Measurements from ENCODE around the gene RAPSN.
A peak's percentile ranks its signal among the peaks of the same experiment; 100 is the strongest.

Gene RAPSN

DNA sequence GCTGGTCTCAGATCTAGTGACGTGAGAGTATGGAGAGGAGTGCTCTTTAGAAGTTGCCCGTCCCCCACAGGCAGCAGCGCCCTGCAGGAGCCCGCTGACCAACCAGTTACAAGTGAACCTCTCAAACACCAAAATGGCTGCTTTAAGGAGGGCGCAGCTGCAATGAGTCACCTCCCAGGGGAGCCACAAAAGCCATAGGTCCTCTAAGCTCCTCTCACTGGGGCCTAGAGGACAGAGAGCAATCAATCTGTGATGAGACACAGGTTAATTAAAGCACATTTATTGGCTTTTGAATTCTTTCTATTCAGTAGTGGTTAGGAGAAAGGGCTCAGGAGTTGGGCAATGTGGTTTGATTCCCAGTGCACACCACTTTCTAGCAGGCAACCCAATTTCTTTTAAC, 15.5 kb upstream of the RAPSN start:
- peak; percentile 26 for DNase-seq (ENCODE audit: low spot score)

DNA sequence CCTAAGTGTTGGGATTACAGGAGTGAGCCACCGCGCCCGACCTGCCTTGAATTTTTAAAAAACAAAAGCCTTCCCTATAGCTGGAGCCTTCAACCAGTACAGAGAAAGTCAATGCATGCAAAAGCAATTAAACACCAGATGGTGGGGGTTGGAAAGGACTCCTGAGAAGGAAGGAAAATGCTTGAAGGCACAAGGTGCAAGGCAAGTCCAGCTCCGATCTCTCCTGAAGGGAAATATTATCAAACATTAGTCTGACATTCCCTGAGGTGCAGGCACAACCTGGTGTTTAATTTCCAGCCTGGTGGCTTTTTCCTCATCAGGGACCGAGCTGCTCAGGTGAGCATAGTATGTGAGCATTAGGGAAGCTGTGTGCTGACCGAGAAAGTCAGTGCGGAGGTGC, 12.9 kb upstream of the RAPSN start:
- no peak for DNase-seq (ENCODE audit: low spot score)

- DNase-seq (ENCODE audit: low spot score) = no peak
These were observed 11.8 kb upstream of the RAPSN start for GRCh38 chr11:47460571-47461235.

GRCh38 chr11:47454258-47454671, 5.3 kb upstream of the RAPSN start:
- peak; percentile 91 for DNase-seq (ENCODE audit: low spot score)

GRCh38 chr11:47453365-47453764, 4.4 kb upstream of the RAPSN start:
- DNase-seq (ENCODE audit: low spot score) = peak; percentile 47

- no peak for DNase-seq (ENCODE audit: low spot score)
These were observed 3.1 kb upstream of the RAPSN start for GRCh38 chr11:47451990-47452389.

GRCh38 chr11:47451436-47451835, 2.5 kb upstream of the RAPSN start:
- DNase-seq (ENCODE audit: low spot score) = no peak

GRCh38 chr11:47449541-47449940, 605 bp upstream of the RAPSN start:
- no peak for DNase-seq (ENCODE audit: low spot score)

DNA sequence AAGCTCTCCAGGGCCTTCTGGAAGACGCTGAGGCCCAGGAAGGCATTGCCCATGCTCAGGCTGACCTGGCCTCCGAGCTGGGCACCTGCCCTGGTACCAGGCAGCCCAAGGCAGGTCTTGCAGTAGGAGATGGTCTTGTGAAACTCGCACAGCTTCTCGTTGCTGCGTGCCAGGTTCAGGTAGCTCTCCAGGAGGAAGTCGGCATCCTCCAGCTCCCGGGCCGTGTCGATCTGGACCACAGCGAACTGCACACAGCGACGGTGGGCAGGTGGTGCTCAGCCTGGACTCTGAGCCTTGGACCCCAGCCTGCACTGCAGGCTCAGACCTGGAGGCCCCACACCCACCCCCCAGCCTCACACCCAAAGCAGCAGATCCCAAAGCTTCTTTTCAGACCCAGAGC, 1.0 kb downstream of the RAPSN start:
- DNase-seq (ENCODE audit: low spot score) = no peak

- no peak for DNase-seq (ENCODE audit: low spot score)
These were observed 2.1 kb downstream of the RAPSN start for GRCh38 chr11:47446833-47447232.

- no peak for DNase-seq (ENCODE audit: low spot score)
These were observed 3.1 kb downstream of the RAPSN start for GRCh38 chr11:47445840-47446239.

- DNase-seq (ENCODE audit: low spot score) = no peak
These were observed 5.1 kb downstream of the RAPSN start for GRCh38 chr11:47443817-47444216.

- peak; percentile 56 for DNase-seq (ENCODE audit: low spot score)
These were observed 5.8 kb downstream of the RAPSN start for GRCh38 chr11:47443028-47443700.

- no peak for DNase-seq (ENCODE audit: low spot score)
These were observed 6.4 kb downstream of the RAPSN start for GRCh38 chr11:47442514-47442913.

GRCh38 chr11:47441421-47441820, 7.5 kb downstream of the RAPSN start:
- DNase-seq (ENCODE audit: low spot score) = no peak

DNA sequence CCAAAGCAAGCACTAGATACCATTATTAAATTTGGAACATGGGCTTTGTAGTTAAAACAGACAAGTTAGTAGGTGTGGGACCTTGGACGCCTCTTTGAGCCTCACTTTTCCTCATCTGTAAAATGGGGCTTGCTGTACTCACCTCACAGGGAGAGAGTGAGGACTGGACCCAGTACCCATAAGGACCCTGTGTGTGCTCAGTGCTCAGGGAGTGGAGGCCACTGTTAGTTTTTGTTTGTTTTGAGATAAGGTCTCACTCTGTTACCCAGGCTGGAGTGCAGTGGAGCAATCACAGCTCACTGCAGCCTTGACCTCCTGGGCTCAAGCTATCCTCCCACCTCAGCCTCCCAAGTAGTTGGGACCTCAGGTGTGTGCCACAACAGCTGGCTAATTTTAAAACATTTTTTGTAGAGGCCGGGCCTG, 8.9 kb downstream of the RAPSN start:
- DNase-seq (ENCODE audit: low spot score) = no peak

DNA sequence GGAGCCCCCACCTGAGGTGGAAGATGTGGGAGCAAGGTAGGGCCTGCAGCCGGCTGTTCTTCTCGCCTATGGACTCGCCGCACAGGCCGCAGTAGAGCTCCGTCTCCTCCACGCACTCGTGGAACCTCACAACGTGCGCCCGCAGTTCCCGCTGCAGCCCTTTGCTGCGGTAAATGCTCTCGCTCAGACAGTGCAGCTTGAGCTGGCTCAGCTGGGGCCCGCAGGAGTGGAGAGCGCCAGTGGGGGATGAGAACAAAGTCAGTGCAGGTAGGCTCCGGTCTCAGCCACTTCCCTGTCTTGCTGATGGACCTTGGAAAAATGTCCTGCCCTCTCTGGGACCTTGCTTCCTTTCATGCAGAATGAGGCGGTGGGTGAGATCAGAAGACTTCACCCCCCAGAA, 10.2 kb downstream of the RAPSN start:
- DNase-seq (ENCODE audit: low spot score) = no peak

GRCh38 chr11:47437746-47438418, 11.1 kb downstream of the RAPSN start:
- no peak for DNase-seq (ENCODE audit: low spot score)

GRCh38 chr11:47437218-47437745, 11.7 kb downstream of the RAPSN start:
- no peak for DNase-seq (ENCODE audit: low spot score)

DNA sequence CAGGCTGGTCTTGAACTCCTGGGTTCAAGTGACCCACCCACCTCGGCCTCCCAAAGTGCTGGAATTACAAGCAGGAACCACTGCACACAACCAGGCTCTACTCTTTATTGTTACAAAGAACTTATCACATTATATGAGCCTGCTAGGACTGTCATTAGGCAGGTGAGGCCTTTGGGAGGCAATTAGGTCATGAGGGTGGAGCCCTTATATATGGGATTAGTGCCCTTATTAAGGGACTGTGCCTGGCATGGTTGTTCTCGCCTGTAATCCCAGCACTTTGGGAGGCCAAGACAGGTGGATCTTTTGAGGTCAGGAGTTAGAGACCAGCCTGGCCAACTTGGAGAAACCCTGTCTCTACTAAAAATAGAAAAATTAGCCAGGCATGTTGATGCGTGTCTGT, 12.2 kb downstream of the RAPSN start:
- DNase-seq (ENCODE audit: low spot score) = no peak

DNA sequence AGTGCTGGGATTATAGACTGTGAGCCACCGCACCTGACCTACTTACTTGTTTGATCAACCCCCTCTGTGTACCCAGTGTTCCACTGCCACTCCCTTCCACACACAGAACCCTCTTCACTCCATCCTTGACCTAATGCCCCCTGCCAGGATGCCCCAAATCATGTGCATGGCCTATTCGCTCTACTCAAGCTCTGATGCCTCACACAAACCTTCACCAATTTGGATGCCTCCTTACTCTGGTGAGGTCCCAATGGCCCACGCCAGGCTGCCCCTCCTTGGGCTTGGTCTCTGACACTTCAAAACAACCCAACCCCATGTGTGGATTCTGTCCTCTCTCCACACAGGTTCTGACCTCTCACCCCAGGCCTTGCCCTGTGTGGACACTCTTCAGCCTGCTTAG, 13.2 kb downstream of the RAPSN start:
- DNase-seq (ENCODE audit: low spot score) = no peak

DNA sequence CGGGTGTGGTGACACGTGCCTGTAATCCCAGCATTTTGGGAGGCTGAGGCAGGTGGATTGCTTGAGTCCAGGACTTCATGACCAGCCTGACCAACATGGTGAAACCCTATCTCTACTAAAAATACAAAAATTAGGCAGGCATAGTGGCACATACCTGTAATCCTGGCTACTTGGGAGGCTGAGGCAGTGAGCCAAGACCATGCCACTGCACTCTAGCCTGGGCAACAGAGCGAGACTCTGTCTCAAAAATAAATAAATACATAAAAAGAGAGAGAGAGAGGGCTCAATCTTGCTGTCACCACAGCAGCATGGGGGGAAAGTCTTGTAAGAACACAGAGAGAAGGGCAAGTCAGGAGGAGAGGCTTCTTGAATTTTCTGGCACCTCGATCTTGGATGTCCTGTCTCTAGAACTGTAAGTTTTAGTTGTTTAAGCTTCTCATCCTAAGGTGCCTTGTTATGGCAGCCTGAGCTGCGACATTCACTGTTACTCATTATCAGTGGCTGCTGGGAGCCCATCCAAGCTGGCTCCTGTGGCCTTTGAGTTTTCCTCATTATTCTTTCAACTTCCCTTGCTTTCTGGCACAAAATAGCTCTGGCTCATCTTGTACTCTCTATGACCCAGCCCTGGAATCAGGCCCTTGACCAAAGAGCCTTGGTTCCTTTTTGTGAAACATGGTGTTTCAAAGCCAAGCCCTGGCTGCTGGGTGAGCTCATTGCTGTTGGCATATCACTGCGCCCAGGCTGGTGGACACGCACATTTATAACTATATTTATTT, 14.7 kb downstream of the RAPSN start:
- DNase-seq (ENCODE audit: low spot score) = no peak
